GM21529 (cell line): ENCODE data around the gene ITPR1.
A peak's percentile ranks its signal among the peaks of the same experiment; 100 is the strongest.

Source experiments
- ATAC-seq: cut with Tn5 transposase; IDR thresholded peaks from one replicate; pipeline ENCODE4 v1.9.1; 2021; ENCODE audit not compliant: unreplicated experiment

The ITPR1 gene

DNA sequence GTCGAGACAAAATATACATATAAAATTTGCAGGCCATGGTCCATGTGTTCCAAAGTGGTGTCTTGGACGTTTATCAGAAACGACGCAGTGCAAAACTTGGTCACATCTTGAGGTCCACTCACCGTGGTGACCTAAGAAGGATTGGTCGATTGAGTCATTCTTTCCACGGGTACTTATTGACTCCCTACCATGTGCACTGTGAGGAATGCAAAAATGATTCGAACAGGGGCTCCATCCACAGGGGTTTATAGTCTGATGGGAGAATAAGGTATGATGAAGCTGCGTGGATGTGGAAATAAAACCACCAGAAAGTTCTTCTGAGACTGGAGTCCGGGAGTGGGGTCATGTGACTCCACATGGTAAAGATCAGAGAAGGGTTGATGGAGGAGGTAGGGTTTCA lies 185.2 kb downstream of the ITPR1 start:
- ATAC-seq, result no peak

GRCh38 chr3:4680227-4680691 lies 187.1 kb downstream of the ITPR1 start:
- ATAC-seq, result no peak

- ATAC-seq, result no peak
Measured at GRCh38 chr3:4680871-4681300, 187.7 kb downstream of the ITPR1 start.

GRCh38 chr3:4681301-4681700 lies 188.2 kb downstream of the ITPR1 start:
- no peak for ATAC-seq

- no peak for ATAC-seq
Measured at GRCh38 chr3:4684117-4684516, 191.0 kb downstream of the ITPR1 start.

- no peak for ATAC-seq
Measured at GRCh38 chr3:4684976-4685375, 191.8 kb downstream of the ITPR1 start.

DNA sequence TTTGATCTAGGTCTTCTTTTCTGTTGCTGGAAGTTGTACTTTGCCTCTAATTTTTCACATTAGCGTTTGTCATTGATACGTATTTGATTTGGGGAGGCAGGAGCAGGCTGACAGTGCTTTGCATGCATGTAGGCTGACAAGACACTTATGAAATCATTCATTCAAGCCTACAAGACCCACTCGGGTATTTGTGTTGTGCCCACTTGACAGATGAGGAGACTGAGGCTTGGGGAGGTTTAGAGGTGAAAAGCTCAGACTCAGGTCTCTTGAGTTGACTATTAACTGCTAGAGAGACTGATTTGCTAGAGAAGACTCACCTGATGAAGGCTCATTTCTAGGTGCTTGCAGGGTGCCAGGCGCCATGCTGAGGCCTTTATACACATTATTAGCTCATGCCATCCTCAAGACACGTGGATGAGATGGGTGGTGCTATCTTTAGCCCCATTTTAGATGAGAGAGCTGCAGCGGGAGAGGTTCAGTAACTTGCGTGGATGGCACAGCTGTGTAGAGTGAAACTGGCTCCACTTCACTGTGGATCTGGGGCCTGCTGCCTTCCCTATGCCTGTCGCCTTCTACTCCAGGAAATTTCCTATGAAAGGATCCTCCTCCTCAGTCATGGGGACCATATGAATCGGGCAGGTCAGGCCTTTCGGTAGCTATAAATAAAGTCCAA lies 192.7 kb downstream of the ITPR1 start:
- no peak for ATAC-seq

GRCh38 chr3:4686619-4687018 lies 193.5 kb downstream of the ITPR1 start:
- no peak for ATAC-seq

GRCh38 chr3:4687167-4687566 lies 194.0 kb downstream of the ITPR1 start:
- no peak for ATAC-seq

- ATAC-seq, result no peak
Measured at GRCh38 chr3:4687596-4687995, 194.4 kb downstream of the ITPR1 start.

GRCh38 chr3:4688411-4688810 lies 195.3 kb downstream of the ITPR1 start:
- ATAC-seq, result no peak

DNA sequence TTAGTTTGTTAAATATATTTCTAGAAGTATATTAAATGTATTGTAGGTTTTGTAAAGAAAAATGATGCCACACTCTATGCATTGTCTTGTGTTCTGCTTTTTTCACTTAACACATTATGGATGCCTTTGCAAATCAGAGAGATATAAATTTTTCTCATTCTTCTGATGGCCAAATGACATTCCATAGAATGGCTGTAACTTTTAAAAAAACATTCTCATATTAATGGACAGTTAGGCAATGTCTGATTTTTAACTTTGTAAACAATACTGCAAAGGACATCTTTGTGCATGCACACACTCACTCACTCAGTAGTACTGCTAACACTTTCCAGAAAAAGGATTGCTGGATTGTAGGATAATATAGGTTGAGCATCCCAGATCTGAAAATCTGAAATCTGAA lies 195.9 kb downstream of the ITPR1 start:
- no peak for ATAC-seq

- ATAC-seq, result no peak
Measured at GRCh38 chr3:4690277-4690676, 197.1 kb downstream of the ITPR1 start.

- peak; percentile 96 for ATAC-seq
Measured at GRCh38 chr3:4693620-4694019, 200.5 kb downstream of the ITPR1 start.

DNA sequence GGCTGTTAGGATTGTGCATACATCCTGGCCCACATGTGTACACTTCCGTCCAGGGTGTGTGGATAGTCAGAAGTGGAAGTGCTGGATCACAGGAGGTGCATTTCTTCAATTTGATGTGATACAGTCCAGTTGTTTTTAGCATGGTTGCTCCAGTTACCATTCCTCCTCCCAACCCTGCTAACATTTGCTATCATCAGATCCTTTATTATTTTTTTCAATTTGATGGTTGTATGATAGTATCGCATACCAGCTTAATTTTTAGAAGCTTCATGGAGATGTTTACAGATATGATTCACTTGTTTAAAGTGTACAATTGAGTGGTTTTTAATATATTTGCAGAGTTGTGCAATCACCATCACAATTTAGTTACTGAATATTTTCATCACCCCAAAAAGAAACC lies 202.7 kb downstream of the ITPR1 start:
- ATAC-seq, result no peak

DNA sequence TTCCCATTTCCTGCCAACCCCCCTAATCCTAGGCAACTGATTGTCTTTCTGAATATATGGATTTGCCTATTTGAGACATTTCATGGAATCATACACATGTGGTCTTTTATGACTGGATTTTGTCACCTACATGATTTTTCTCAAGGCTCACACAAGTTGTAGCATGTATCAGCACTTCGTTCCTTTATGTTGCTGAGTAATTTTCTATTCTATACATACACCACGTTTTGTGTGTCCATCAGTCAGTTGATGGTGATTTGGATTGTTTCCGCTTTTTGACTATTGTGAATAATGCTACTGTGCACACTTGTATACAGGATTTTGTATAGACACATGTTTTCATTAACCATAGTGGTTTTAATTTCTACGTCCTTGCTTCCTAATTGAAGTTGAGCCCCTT lies 203.1 kb downstream of the ITPR1 start:
- ATAC-seq, result no peak

DNA sequence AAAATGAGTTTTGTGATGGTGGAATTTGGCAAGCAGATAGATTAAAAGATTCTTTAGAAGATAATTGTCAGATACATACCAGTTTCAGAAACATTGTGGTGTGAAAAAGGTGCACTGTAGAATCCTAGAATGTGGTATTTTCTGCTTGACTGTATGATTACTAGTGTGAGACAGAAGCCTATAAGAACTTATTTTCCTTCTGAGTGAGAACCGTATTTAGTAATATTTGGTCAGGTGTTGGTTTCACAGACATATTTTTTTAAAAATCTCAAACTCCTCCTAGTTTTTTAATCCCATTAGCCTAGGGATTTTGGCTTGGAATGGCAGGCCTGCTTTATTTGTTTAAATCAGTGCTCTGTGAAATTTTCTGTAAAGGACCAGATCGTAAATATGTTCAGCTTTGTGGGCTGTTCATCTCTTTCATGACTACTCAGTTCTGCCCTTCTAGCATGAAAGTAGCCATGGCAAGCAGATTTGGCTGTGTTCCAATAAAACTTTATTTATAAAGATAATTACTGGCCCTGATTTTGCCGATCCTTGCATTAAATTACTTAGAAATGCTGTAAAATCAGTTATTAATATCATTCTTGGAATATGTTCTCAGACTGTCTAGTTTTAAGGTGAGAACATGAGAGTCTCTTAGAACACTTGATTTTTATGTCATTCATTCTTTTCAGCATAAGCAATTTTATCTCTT lies 205.1 kb downstream of the ITPR1 start:
- no peak for ATAC-seq

- ATAC-seq, result no peak
Measured at GRCh38 chr3:4703054-4703480, 209.9 kb downstream of the ITPR1 start.

DNA sequence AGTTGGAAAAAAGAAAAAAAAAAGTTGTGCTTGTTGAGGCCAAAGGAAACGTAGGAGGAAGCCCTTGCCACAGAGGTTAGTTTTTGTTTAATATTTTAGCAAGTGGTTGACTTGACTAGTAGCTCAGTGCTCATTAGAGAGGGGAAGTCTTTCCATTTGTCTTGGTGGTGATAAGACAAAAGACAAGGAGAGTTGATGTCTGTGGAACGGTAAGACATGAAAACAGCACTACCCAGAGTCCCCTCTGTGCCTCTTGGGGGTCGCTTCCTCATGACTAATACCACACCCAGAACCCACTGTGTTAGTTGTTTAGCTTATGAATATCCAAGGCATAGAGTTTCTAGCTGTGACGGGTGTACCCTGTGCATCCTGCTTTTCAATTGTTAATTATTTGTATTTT lies 211.4 kb downstream of the ITPR1 start:
- ATAC-seq, result no peak

DNA sequence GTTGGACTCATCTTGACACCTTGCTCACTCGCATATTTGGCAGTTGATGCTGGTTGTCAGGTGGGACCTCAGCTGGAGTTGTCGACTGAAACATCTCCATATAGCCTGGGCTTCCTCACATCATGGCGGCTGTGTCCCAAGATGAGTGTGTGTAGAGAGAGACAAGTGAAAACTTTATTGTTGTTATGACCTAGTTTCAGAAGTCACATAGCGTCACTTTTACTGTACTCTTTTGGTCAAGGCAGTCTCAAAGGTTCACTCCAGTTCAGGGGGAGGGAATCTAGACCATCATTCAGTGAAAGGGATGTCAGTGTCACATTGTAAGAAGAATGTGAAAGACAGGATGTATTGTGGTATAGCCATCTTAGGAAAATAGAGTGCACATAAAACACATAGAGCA lies 214.2 kb downstream of the ITPR1 start:
- ATAC-seq, result no peak

DNA sequence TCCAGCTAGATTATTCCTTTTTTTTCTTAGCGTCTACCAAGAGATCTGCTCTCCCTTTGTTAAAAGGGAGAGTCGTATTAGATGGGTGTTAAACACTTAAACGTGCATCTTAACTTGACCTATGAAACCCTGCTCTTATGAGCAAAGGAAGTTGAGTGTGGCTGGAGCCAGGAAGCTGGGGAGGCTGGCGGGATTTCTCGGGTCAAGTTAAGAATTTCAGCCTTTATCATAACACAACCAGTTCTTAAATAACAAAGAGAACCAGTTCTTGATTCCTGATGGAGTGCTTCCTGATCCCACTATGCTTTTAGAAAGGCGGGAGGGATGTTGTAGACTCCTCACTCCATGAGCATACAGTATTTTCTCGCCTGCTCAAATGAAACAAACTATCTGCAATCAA lies 215.1 kb downstream of the ITPR1 start:
- ATAC-seq, result no peak

DNA sequence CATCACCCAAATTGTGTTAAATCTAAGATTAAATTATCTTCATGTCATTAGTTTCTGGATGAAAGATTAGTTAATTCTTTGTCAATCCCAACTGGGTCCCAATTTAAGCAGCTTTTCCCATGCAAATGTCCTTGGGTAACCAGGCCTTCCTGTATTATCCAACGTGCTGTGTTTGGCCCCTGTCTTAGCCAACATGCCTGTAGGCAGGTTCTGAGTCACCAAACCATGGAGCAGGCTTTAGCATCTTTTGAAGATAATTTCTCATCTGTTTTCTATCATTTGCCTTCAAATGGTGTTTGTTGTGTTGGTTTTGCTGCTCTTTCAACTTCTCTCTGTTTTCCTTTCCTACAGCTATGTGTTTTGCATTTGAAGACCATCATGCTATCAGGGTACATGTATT lies 216.2 kb downstream of the ITPR1 start:
- no peak for ATAC-seq

- no peak for ATAC-seq
Measured at GRCh38 chr3:4710191-4710590, 217.0 kb downstream of the ITPR1 start.
